GM18505 (cell line): ENCODE results near the gene FGD4.

Experiments
- ATAC-seq: cut with Tn5 transposase; IDR thresholded peaks from one replicate; pipeline ENCODE4 v1.9.1; 2021; ENCODE audit not compliant: unreplicated experiment
- POLR2A ChIP-seq: IDR thresholded peaks from 4 replicates; pipeline ENCODE4 v1.6.1; 2011; ENCODE audit warnings: borderline replicate concordance; ENCODE audit not compliant: insufficient read depth, insufficient read length; ENCODE audit errors: extremely low read depth

Gene FGD4

GRCh38 chr12:32420356-32420755, 21.0 kb downstream of the FGD4 start:
- ATAC-seq: no peak
- no peak for TF ChIP-seq POLR2A

GRCh38 chr12:32423559-32423958, 24.2 kb downstream of the FGD4 start:
- no peak for ATAC-seq
- TF ChIP-seq POLR2A: no peak

- TF ChIP-seq POLR2A: no peak
- no peak for ATAC-seq
Observed at GRCh38 chr12:32431025-32431424, 31.7 kb downstream of the FGD4 start.

GRCh38 chr12:32435921-32436705, 36.8 kb downstream of the FGD4 start:
- ATAC-seq: no peak

GRCh38 chr12:32437095-32437515, 37.7 kb downstream of the FGD4 start:
- no peak for ATAC-seq
- TF ChIP-seq POLR2A: no peak

More at GRCh38 chr12:32435921-32436705, 36.8 kb downstream of the FGD4 start:
- TF ChIP-seq POLR2A: no peak

- no peak for TF ChIP-seq POLR2A
- ATAC-seq: no peak
Observed at GRCh38 chr12:32440120-32440865, 40.9 kb downstream of the FGD4 start.

- no peak for TF ChIP-seq POLR2A
- ATAC-seq: no peak
Observed at GRCh38 chr12:32443491-32443890, 44.1 kb downstream of the FGD4 start.

- no peak for ATAC-seq
- TF ChIP-seq POLR2A: no peak
Observed at GRCh38 chr12:32444895-32445294, 45.5 kb downstream of the FGD4 start.

- ATAC-seq: no peak
- no peak for TF ChIP-seq POLR2A
Observed at GRCh38 chr12:32445356-32445755, 46.0 kb downstream of the FGD4 start.

GRCh38 chr12:32446316-32447119, 47.2 kb downstream of the FGD4 start:
- no peak for TF ChIP-seq POLR2A
- no peak for ATAC-seq

GRCh38 chr12:32448586-32448985, 49.2 kb downstream of the FGD4 start:
- no peak for ATAC-seq
- no peak for TF ChIP-seq POLR2A

GRCh38 chr12:32450363-32450762, 51.0 kb downstream of the FGD4 start:
- no peak for ATAC-seq
- no peak for TF ChIP-seq POLR2A

- no peak for ATAC-seq
- TF ChIP-seq POLR2A: no peak
Observed at GRCh38 chr12:32450768-32451167, 51.4 kb downstream of the FGD4 start.
